ENCODE measurements around the gene PLEKHB1.

The PLEKHB1 gene

GRCh38 chr11:73680687-73681086 is 34.3 kb downstream of the PLEKHB1 start:
- H3K4me3 ChIP-seq (ENCODE audit: low read depth, low read length), result no peak overlapping the region

GRCh38 chr11:73693899-73694525 is 47.6 kb downstream of the PLEKHB1 start:
- no peak for TF ChIP-seq CTCF (IDR thresholded peaks at IDR 0.05; ENCODE audit: low read depth, low read length)
- no peak overlapping the region for H3K4me3 ChIP-seq (ENCODE audit: low read depth, low read length)

More at GRCh38 chr11:73680687-73681086, 34.3 kb downstream of the PLEKHB1 start:
- no peak for TF ChIP-seq CTCF (IDR thresholded peaks at IDR 0.05; ENCODE audit: low read depth, low read length)

- TF ChIP-seq CTCF (IDR thresholded peaks at IDR 0.05; ENCODE audit: low read depth, low read length), result no peak
Observed at GRCh38 chr11:73705053-73705452, 58.7 kb downstream of the PLEKHB1 start.

GRCh38 chr11:73710964-73711363 is 64.6 kb downstream of the PLEKHB1 start:
- no peak for TF ChIP-seq CTCF (IDR thresholded peaks at IDR 0.05; ENCODE audit: low read depth, low read length)
- no peak overlapping the region for H3K4me3 ChIP-seq (ENCODE audit: low read depth, low read length)

More at GRCh38 chr11:73705053-73705452, 58.7 kb downstream of the PLEKHB1 start:
- H3K4me3 ChIP-seq (ENCODE audit: low read depth, low read length), result no peak overlapping the region

Data from WI38 (cell line).